HL-60 (cell line): ENCODE results near the gene MAPK10.

Experiments
- DNase-seq, 2 experiments: peaks; one replicate each; pipeline ENCODE4 v3.0.0-alpha.2; 2010 to 2020; ENCODE audit warnings: low read depth in 1 of 2, low spot score in 1 of 2
- H3K27ac ChIP-seq: fragments of 250-450 bp; sonication (Bioruptor Pico); replicated peaks from 2 replicates; pipeline ENCODE4 v1.5.1; 2020; ENCODE audit warnings: mild to moderate bottlenecking, moderate library complexity
- H3K27me3 ChIP-seq: fragments of 250-450 bp; sonication (Bioruptor Pico); 2 replicates; pipeline ENCODE4 v1.5.1; 2021; ENCODE audit warnings: mild to moderate bottlenecking, moderate library complexity; ENCODE audit not compliant: insufficient read depth, poor library complexity, severe bottlenecking
- H3K4me3 ChIP-seq: replicated peaks from 2 replicates; pipeline ENCODE4 v1.5.1; 2011; ENCODE audit warnings: mild to moderate bottlenecking, control low read depth, low read length; ENCODE audit not compliant: insufficient read depth
- CTCF ChIP-seq: IDR thresholded peaks from one replicate; pipeline ENCODE4 v1.5.1; 2011; ENCODE audit warnings: low read length, control low read depth, inconsistent platforms; ENCODE audit not compliant: insufficient read depth
- GABPA ChIP-seq: IDR thresholded peaks from 2 replicates; pipeline ENCODE4 v1.6.1; 2012; ENCODE audit warnings: low read depth
- POLR2AphosphoS5 ChIP-seq: IDR thresholded peaks from 2 replicates; pipeline ENCODE4 v1.6.1; 2012; ENCODE audit warnings: low read depth
- REST ChIP-seq: IDR thresholded peaks from 2 replicates; pipeline ENCODE4 v1.6.1; 2012; ENCODE audit warnings: low read depth; ENCODE audit not compliant: insufficient replicate concordance
- SPI1 ChIP-seq: IDR thresholded peaks from 2 replicates; pipeline ENCODE4 v1.6.1; 2012; ENCODE audit warnings: low read depth, mild to moderate bottlenecking, borderline replicate concordance

The MAPK10 gene

GRCh38 chr4:86393749-86394148 is 33.9 kb upstream of the MAPK10 start:
- no peak overlapping the region for H3K4me3 ChIP-seq
- TF ChIP-seq SPI1 = no peak
- no peak for TF ChIP-seq GABPA
- no peak overlapping the region for H3K27ac ChIP-seq
- no peak for DNase-seq
- no peaks in the 10 kb centered on the region for H3K27me3 ChIP-seq

DNA sequence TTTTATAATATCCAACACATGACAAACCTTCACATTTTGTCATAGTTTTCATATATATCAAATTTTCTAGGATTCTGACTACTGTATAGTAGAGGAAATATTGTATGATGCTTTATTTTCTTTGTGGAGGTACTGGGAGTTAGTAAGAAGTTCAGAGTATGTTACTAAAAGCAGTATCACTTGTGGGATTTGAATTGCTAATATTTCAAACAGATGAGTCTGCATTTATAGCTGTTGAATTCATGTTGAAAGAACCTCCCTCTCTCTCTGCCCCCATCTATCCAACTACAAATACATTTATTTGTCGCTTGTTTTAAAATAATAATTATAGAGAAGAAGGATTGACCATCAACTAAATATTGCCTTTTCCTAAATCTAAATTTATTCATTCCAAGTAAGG is 29.8 kb upstream of the MAPK10 start:
- no peaks in the 10 kb centered on the region for H3K27me3 ChIP-seq
- no peak overlapping the region for H3K4me3 ChIP-seq
- DNase-seq = no peak
- H3K27ac ChIP-seq = no peak overlapping the region
- TF ChIP-seq CTCF (no peak), SPI1 (no peak), REST (no peak)

- DNase-seq = no peak
- H3K4me3 ChIP-seq = no peak overlapping the region
- no peak overlapping the region for H3K27ac ChIP-seq
- TF ChIP-seq GABPA = no peak
- no peak for TF ChIP-seq CTCF
- TF ChIP-seq SPI1 = no peak
- TF ChIP-seq POLR2AphosphoS5 = no peak
- no peak for TF ChIP-seq REST
- no peaks in the 10 kb centered on the region for H3K27me3 ChIP-seq
Measured at GRCh38 chr4:86388252-86388651, 28.4 kb upstream of the MAPK10 start.

- DNase-seq = no peak
- TF ChIP-seq SPI1 = peak; percentile 26; the same call in 1 of the 2 replicates
- TF ChIP-seq REST = no peak
- H3K27ac ChIP-seq = no peak overlapping the region
Measured at GRCh38 chr4:86386817-86387415, 27.1 kb upstream of the MAPK10 start.

More at GRCh38 chr4:86386817-86387415, 27.1 kb upstream of the MAPK10 start:
- no peak overlapping the region for H3K4me3 ChIP-seq
- H3K27me3 ChIP-seq = no peaks in the 10 kb centered on the region
